ENCODE results near the gene CDSN. TPM values are rescaled to one million over a fixed set of nuclear protein-coding genes. Genes with fewer than 3 reads are reported as not detected.
A peak's percentile ranks its signal among the peaks of the same experiment; 100 is the strongest.

The CDSN gene
- total RNA-seq, 2 donors from 2014 or later = 0.50 to 1.5 TPM

- WGBS = 65% methylated on average over 9 of the region's 9 CpGs
- Histone ChIP-seq H3K36me3 (no peaks in the 10 kb centered on the region), H3K27me3 (replicated peaks; ENCODE audit: insufficient read depth) (peaks cover under 1% of the 10 kb centered on the region), H3K4me1 (replicated peaks) (peaks cover 5% of the 10 kb centered on the region), H3K9me3 (no peaks in the 10 kb centered on the region), H3K4me3 (peak overlapping the region in 1 of 2 donors; percentile 13), H3K27ac (peak overlapping the region; percentile 61 to 76)
- intact Hi-C loops (cut with DNase I) = no loop called here
- peak; percentile 43 for DNase-seq (ENCODE audit: low spot score)
- peak in 2 of 4 experiments; percentile 19 to 51 for TF ChIP-seq CTCF (IDR thresholded peaks at IDR 0.05)
- no peak for TF ChIP-seq POLR2AphosphoS5 (IDR thresholded peaks at IDR 0.05)
These were observed 5.0 kb downstream of the CDSN start for GRCh38 chr6:31114970-31115849.

- Histone ChIP-seq H3K27me3 (replicated peaks; ENCODE audit: insufficient read depth) (peaks cover 2% of the 10 kb centered on the region), H3K27ac (peak within 1 kb of the TSS; percentile 61 to 76), H3K9me3 (no peaks in the 10 kb centered on the region), H3K4me1 (replicated peaks) (peaks cover 5% of the 10 kb centered on the region), H3K4me3 (peak within 1 kb of the TSS in 1 of 2 donors; percentile 13), H3K36me3 (no peaks in the 10 kb centered on the region)
- no peak for TF ChIP-seq POLR2A (IDR thresholded peaks at IDR 0.05)
- peak; percentile 65 for TF ChIP-seq POLR2AphosphoS5 (IDR thresholded peaks at IDR 0.05)
- no peak for TF ChIP-seq CTCF (IDR thresholded peaks at IDR 0.05)
- intact Hi-C loops (cut with DNase I) = no loop called here
- 6% methylated on average over 3 of the region's 3 CpGs for WGBS
- DNase-seq (ENCODE audit: low spot score) = peak; percentile 80
These were observed 5.7 kb downstream of the CDSN start, which contains the start of gene PSORS1C1 for GRCh38 chr6:31114541-31114878. TSS of gene PSORS1C1 (plus strand) at chr6:31114800. CDS start at chr6:31129633, 14,833 bp downstream.

GRCh38 chr6:31113861-31114540 lies 6.2 kb downstream of the CDSN start:
- Histone ChIP-seq H3K27ac (peak overlapping the region; percentile 61 to 76), H3K9me3 (no peaks in the 10 kb centered on the region), H3K36me3 (no peaks in the 10 kb centered on the region), H3K4me1 (replicated peaks) (peaks cover 5% of the 10 kb centered on the region), H3K27me3 (replicated peaks; ENCODE audit: insufficient read depth) (peaks cover 2% of the 10 kb centered on the region), H3K4me3 (no peak overlapping the region)
- TF ChIP-seq POLR2A (IDR thresholded peaks at IDR 0.05) = no peak
- TF ChIP-seq POLR2AphosphoS5 (IDR thresholded peaks at IDR 0.05) = no peak
- TF ChIP-seq CTCF (IDR thresholded peaks at IDR 0.05) = no peak
- no peak for DNase-seq (ENCODE audit: low spot score)
- WGBS = 82% methylated on average over 7 of the region's 7 CpGs
- intact Hi-C loops (cut with DNase I) = no loop called here

- intact Hi-C loops (cut with DNase I) = no loop called here
- no peak within 1 kb of the TSS for H3K27ac ChIP-seq
- H3K4me3 ChIP-seq = no peak within 1 kb of the TSS
- H3K27me3 ChIP-seq (replicated peaks; ENCODE audit: insufficient read depth) = peaks cover 2% of the 10 kb centered on the region
- no peak for TF ChIP-seq CTCF (IDR thresholded peaks at IDR 0.05)
- no peak for TF ChIP-seq POLR2A (IDR thresholded peaks at IDR 0.05)
- TF ChIP-seq POLR2AphosphoS5 (IDR thresholded peaks at IDR 0.05) = no peak
- H3K9me3 ChIP-seq = no peaks in the 10 kb centered on the region
- 79% methylated on average over 5 of the region's 5 CpGs for WGBS
- DNase-seq (ENCODE audit: low spot score) = no peak
- peaks cover 5% of the 10 kb centered on the region for H3K4me1 ChIP-seq (replicated peaks)
- H3K36me3 ChIP-seq = no peaks in the 10 kb centered on the region
These were observed 7.8 kb downstream of the CDSN start, which contains the start of gene C6orf15 for GRCh38 chr6:31112478-31112877. TSS of gene C6orf15 (minus strand) at chr6:31112575. CDS start at chr6:31112555, 20 bp downstream.

All from prostate gland (tissue), 2 donors.